ENCODE results near the gene NF2. TPM values are rescaled to one million over a fixed set of nuclear protein-coding genes. Genes with fewer than 3 reads are reported as not detected.

NF2 gene
- total RNA-seq, 1 donor from 2014 or later = 48.4 TPM

DNA sequence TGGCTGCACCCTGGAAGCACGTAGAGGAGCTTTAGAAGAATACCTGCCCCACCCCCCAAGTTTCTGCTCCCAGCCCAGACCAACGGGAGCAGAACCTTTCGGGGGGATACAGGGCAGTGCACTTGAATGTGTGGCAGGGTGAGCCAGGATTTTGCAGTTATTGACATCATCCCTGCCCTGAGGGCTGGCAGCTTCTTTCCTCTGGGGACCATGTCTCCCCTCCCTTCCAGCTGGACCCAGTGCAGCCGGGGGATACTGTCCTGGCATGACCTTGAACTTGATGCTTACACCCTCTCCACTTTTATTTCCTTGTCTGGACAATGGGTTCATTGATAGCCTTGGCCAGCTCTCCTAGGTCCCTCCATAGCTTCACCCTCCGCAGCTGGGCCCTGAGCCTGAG is 112.3 kb downstream of the NF2 start:
- Mint-ChIP-seq H3K27me3 (ENCODE audit: low read depth) (peaks cover 66% of the 10 kb centered on the region), H3K4me1 (peaks cover 11% of the 10 kb centered on the region), H3K9me3 (no peaks in the 10 kb centered on the region), H3K36me3 (ENCODE audit: low read depth) (no peaks in the 10 kb centered on the region), H3K4me3 (no peak overlapping the region), H3K27ac (ENCODE audit: unreplicated experiment) (no peak overlapping the region)
- TF ChIP-seq, protein P1, sequence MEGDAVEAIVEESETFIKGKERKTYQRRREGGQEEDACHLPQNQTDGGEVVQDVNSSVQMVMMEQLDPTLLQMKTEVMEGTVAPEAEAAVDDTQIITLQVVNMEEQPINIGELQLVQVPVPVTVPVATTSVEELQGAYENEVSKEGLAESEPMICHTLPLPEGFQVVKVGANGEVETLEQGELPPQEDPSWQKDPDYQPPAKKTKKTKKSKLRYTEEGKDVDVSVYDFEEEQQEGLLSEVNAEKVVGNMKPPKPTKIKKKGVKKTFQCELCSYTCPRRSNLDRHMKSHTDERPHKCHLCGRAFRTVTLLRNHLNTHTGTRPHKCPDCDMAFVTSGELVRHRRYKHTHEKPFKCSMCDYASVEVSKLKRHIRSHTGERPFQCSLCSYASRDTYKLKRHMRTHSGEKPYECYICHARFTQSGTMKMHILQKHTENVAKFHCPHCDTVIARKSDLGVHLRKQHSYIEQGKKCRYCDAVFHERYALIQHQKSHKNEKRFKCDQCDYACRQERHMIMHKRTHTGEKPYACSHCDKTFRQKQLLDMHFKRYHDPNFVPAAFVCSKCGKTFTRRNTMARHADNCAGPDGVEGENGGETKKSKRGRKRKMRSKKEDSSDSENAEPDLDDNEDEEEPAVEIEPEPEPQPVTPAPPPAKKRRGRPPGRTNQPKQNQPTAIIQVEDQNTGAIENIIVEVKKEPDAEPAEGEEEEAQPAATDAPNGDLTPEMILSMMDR (conservative IDR thresholded peaks at IDR 0.05) = no peak
- DNase-seq (ENCODE audit: low read depth, low spot score) = no peak

DNA sequence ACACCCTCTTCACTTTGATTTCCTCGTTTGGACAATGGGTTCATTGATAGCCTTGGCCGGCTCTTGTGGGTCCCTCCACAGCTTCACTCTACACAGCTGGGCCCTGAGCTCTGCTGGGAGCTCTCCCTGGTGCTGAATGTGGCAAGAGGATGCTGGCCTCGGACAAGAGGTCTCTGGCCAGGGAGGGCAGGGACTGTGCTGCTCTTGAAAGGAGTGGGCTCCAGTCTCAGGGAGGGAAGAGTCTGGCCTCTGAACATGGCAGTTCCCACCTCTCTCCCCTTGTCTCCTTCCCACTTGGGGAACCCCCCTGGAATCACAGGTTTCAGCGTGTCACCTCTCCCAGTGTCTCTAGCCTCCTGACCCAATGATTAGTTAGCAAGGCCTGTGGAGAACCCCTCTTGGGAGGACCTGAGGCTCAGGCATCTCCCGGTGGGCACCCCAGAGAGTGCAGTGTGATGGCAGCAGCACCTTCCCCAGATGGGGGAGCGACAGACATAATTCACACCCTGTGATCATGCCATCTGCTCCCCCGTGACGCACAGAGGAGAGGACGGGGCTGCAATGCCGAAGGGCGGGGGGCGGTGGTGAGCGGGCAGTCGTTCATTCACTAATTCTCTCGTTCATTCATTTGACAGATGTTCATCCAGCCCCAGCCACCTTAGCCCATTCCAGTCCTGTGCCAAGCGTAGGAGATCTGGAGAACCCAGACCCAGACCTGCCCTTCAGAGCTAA is 113.5 kb downstream of the NF2 start:
- H3K27me3 Mint-ChIP-seq (ENCODE audit: low read depth) = peaks cover 72% of the 10 kb centered on the region
- no peak overlapping the region for H3K27ac Mint-ChIP-seq (ENCODE audit: unreplicated experiment)
- peak overlapping the region; percentile 3 for H3K4me3 Mint-ChIP-seq
- no peaks in the 10 kb centered on the region for H3K9me3 Mint-ChIP-seq
- H3K36me3 Mint-ChIP-seq (ENCODE audit: low read depth) = no peaks in the 10 kb centered on the region
- peaks cover 11% of the 10 kb centered on the region for H3K4me1 Mint-ChIP-seq
- peak; percentile 84 for DNase-seq (ENCODE audit: low read depth, low spot score)
- TF ChIP-seq, protein P1 (conservative IDR thresholded peaks at IDR 0.05) = no peak

DNA sequence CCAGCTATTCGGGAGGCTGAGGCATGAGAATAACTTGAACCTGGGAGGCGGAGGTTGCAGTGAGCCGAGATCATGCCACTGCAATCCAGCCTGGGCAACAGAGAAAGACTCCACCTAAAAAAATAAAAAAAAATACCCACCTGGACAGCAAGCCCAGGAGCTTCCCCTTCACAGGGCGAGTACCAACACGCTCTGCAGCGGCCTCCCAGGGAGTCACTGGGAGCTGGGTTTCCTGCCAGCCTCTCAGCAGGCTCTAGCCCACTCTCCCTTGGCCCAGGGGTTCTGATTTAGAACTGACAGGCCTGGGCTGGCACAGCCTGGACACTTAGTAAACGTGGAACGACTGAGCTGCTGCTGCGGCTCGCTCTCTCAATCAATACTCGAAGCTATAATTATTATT is 114.4 kb downstream of the NF2 start:
- TF ChIP-seq, protein P1 (conservative IDR thresholded peaks at IDR 0.05) = no peak
- H3K36me3 Mint-ChIP-seq (ENCODE audit: low read depth) = no peaks in the 10 kb centered on the region
- no peak for DNase-seq (ENCODE audit: low read depth, low spot score)
- peaks cover 72% of the 10 kb centered on the region for H3K27me3 Mint-ChIP-seq (ENCODE audit: low read depth)
- H3K4me1 Mint-ChIP-seq = peaks cover 11% of the 10 kb centered on the region
- no peaks in the 10 kb centered on the region for H3K9me3 Mint-ChIP-seq
- no peak overlapping the region for H3K27ac Mint-ChIP-seq (ENCODE audit: unreplicated experiment)
- no peak overlapping the region for H3K4me3 Mint-ChIP-seq

DNA sequence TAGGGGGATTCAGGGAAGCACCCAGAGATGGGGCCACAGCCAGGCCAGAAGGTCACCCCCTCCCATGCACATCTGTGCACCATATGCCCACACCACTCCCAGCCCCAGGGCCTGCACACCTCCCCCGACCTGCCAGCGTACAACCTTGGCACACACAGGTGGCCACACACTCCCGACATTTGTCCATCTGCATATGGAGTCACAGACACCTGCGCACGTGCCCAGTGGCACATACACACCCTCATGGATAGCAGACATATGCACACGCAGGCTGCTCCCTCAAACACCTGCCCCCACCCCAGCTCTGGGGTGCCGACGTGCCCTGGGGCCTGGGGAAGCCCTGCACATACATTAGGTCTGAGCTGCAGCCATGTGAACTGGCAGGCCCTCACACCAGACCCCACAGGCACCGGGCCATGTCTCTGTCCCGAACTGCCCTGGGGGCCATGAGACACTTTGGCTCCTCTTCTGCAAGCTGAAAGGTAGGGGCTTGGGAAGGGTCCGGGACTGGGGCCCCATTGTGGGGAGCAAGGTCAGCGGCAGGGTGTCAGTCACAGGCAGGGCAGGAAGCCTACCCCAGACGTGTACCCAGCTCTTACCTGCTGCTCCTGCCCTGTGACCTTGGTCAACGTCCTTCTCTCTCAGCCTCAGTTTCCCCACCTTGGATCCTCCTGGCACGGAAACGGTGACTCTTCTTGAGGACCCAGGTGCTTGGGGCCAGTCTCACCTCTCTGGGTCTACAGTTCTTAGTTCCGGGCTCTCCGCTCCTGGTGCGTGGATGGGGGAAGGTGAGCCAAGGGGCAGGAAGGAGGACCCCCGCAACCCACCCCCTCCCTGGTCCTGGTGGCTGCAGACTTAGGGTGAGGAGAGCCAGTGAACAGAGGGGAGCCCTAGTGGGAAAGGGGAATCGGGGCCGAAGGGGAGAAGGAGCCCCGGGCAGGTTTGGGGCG is 115.8 kb downstream of the NF2 start:
- TF ChIP-seq, protein P1 (conservative IDR thresholded peaks at IDR 0.05) = no peak
- Mint-ChIP-seq H3K27me3 (ENCODE audit: low read depth) (peaks cover 80% of the 10 kb centered on the region), H3K36me3 (ENCODE audit: low read depth) (no peaks in the 10 kb centered on the region), H3K4me3 (peak overlapping the region; percentile 78), H3K27ac (ENCODE audit: unreplicated experiment) (no peak overlapping the region), H3K9me3 (no peaks in the 10 kb centered on the region), H3K4me1 (peaks cover 11% of the 10 kb centered on the region)
- no peak for DNase-seq (ENCODE audit: low read depth, low spot score)

DNA sequence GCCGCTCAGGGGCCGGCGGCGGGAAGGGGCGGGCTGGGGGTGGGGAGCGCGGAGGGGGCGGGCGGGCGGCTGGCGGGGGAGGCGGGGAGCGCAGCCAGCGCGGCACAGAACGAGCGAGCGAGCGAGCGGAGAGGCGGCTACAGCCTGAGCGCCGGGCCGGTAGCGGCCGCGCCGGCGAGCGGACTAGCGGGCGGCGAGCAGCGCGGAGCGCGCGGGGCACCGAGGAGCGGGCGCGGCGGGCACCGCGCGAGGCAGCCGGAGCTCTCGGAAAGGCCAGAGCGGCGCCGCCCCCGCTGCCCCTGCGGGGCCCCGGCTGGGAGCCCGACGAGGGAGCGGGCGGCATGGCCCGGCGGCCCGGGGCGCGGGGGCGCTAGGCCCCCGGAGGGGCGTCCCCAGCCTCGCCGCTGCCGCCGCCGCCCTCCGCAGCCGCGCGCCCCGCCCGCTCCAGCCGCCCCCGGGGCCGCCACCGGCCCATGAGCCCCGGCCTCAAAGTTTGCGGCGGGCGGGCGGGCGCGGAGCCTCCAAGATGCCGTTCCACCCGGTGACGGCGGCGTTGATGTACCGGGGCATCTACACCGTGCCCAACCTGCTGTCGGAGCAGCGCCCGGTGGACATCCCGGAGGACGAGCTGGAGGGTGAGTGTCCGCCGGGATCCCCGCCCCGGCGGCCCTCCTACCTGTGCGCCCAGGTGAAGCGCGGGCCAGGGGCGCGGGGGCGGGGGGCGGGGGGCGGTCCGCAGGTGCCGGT is 116.6 kb downstream of the NF2 start, which contains the start of gene CABP7:
CABP7 (plus strand) TSS at position 105 of the 747 bp plus-strand sequence; CDS start at position 527, 422 bp downstream.
- peaks cover 11% of the 10 kb centered on the region for H3K4me1 Mint-ChIP-seq
- no peak within 1 kb of the TSS for H3K27ac Mint-ChIP-seq (ENCODE audit: unreplicated experiment)
- peaks cover 74% of the 10 kb centered on the region for H3K27me3 Mint-ChIP-seq (ENCODE audit: low read depth)
- H3K9me3 Mint-ChIP-seq = no peaks in the 10 kb centered on the region
- no peak within 1 kb of the TSS for H3K4me3 Mint-ChIP-seq
- TF ChIP-seq, protein P1 (conservative IDR thresholded peaks at IDR 0.05) = no peak
- no peaks in the 10 kb centered on the region for H3K36me3 Mint-ChIP-seq (ENCODE audit: low read depth)
- no peak for DNase-seq (ENCODE audit: low read depth, low spot score)

Measured in neural crest cell (in vitro differentiated cells).